ENCODE results near the gene ETV6.

GRCh38 chr12:11767798-11768197 lies 118.3 kb downstream of the ETV6 start:
- TF ChIP-seq, protein P1, sequence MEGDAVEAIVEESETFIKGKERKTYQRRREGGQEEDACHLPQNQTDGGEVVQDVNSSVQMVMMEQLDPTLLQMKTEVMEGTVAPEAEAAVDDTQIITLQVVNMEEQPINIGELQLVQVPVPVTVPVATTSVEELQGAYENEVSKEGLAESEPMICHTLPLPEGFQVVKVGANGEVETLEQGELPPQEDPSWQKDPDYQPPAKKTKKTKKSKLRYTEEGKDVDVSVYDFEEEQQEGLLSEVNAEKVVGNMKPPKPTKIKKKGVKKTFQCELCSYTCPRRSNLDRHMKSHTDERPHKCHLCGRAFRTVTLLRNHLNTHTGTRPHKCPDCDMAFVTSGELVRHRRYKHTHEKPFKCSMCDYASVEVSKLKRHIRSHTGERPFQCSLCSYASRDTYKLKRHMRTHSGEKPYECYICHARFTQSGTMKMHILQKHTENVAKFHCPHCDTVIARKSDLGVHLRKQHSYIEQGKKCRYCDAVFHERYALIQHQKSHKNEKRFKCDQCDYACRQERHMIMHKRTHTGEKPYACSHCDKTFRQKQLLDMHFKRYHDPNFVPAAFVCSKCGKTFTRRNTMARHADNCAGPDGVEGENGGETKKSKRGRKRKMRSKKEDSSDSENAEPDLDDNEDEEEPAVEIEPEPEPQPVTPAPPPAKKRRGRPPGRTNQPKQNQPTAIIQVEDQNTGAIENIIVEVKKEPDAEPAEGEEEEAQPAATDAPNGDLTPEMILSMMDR (conservative IDR thresholded peaks at IDR 0.05; ENCODE audit: low read length), result no peak
- no peak for TF ChIP-seq EZH2phosphoT487 (IDR thresholded peaks at IDR 0.05; ENCODE audit: borderline replicate concordance)
